ENCODE results near the gene TAS2R10.
"Not testable (repeated sequence)": the region's sequence is repeated elsewhere in the genome, so short reads cannot be mapped to it uniquely, and the experiment has no call there.

Gene TAS2R10, protein sequence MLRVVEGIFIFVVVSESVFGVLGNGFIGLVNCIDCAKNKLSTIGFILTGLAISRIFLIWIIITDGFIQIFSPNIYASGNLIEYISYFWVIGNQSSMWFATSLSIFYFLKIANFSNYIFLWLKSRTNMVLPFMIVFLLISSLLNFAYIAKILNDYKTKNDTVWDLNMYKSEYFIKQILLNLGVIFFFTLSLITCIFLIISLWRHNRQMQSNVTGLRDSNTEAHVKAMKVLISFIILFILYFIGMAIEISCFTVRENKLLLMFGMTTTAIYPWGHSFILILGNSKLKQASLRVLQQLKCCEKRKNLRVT

GRCh38 chr12:10826258-10826657 lies at the start of gene TAS2R10:
TAS2R10 (minus strand) TSS chr12:10826358; CDS start chr12:10826269, 89 bp downstream.
- no peak for ATAC-seq

- no peak for ATAC-seq
Measured at GRCh38 chr12:10873378-10873777, 47.2 kb upstream of the TAS2R10 start.

GRCh38 chr12:10867381-10867780 lies 41.2 kb upstream of the TAS2R10 start:
- ATAC-seq, result no peak

DNA sequence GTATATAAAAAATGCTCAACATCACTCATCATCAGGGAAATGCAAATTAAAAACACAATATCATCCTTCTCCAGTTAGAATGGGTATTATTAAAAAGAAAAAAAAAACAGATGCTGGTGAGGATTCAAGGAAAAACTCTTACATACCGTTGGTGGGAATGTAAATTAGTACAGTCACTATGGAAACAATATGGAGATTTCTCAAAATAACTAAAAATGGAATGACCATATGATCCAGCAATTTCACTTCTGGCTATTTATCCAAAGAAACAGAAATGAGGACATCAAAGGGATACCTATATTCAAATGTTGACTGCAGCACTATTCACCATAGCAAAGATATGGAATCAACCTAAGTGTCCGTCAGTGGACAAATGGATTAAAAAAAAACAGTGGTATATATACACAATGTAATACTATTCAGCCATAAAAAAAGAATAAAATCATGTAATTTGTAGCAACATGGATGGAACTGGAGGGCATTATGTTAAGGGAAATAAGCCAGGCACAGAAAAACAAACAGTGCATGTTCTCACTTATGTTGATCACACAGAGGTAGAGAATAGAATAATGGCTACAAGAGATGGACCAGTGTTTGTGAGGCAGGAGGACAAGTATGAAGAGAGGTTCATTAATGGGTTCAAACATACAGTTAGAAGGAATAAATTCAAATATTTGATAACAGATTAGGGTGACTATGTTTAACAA lies 37.5 kb upstream of the TAS2R10 start:
- ATAC-seq, result no peak

DNA sequence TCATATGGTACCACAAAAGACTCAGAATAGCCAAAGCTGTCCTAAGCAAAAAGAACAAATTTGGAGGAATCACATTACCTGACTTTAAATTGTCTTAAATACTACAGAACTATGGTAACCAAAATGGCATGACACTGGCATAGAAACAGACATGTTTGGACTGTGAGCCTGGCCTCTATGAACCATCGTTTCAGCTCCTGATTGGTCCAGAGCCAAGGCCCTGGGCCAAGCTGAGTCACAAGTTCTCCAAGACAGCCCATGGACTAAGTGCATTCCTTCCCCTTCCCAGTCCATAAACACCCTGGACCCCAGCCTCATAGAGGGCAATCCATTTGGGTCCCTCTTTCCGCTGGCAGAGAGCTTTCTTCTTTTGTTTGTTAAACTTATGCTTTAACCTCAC lies 35.2 kb upstream of the TAS2R10 start:
- no peak for ATAC-seq

GRCh38 chr12:10855807-10856206 lies 29.6 kb upstream of the TAS2R10 start:
- no peak for ATAC-seq

DNA sequence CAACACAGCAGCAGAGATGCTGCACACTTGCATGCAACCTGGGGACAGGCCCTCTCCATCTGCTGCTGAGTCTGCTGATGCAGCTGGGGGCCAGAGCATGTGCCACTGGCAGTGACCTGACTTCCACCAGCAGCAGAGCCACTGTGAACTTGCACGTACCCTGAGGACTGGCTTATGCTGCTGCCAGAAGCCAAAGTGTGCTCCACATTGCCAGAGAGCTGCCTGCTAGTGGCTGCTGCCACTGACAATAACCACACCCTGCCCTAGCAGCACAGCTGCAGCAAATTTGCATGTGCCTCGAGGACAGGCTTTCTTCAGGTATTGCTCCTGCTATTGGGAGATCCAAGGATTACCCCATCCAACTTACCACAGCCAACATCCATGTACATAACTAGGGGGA lies 27.6 kb upstream of the TAS2R10 start:
- no peak for ATAC-seq

- ATAC-seq, result no peak
Measured at GRCh38 chr12:10851243-10851858, 25.2 kb upstream of the TAS2R10 start.

GRCh38 chr12:10849425-10849878 lies 23.3 kb upstream of the TAS2R10 start, which contains the start of gene PRR4:
PRR4 (minus strand) TSS chr12:10849475; CDS start chr12:10849437, 38 bp downstream.
- ATAC-seq, result no peak

DNA sequence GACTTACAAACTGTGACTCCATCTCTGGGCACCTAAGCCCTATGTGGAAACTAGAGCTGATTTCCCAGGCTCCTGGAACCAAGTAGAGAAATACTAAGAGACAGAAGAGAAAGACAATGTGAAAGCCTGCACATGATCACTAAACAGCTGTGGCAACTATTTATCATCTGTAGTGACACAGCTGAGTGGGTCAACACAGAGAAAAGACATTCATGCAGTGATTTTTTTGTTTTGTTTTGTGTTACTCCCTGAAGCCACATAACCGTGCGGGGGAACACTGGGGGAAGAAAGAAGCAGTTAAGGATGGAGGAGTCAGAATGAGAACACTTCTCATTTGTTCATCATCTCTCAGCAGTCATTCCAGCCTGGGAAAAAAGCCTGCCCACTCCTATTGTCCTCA lies 21.6 kb upstream of the TAS2R10 start:
- ATAC-seq, result no peak

GRCh38 chr12:10842862-10843261 lies 16.7 kb upstream of the TAS2R10 start:
- no peak for ATAC-seq

DNA sequence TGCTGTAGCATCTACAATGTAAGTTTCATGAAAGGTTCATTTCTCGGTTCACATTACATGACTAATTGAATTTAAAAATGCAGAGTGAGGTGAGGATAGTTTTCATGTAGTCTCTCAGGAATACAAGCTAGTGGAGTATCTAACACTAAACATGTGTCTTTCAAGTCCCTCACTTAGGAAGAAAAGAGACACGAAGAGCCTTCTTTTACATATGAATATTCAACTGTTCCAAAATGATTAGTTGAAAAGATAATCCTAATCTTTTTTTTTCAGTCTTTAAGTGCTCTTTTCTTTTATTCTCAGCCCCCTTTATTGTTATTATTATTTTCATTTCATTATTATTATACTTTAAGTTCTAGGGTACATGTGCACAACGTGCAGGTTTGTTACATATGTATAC lies 12.3 kb upstream of the TAS2R10 start:
- no peak for ATAC-seq

- ATAC-seq, result no peak
Measured at GRCh38 chr12:10829994-10830393, 3.8 kb upstream of the TAS2R10 start.

DNA sequence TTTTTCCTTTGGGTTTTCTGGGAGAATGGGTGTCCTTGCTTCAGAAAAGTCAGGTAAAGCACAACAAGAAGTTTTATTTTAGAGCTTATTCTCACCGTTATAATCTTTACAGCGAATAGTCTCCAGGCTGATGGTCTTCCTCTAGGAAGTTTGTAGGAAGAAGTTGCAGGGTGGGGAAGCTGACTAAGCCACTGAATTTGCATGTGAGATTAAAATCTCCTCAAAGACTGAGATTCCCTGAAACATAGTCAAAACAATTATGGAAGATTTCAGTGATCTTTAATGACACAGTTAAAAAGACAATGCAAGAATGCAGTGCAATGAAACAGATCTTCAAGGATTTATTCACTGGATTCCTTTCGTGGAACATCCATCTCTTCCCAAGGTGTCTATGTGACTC lies 1.2 kb downstream of the TAS2R10 start:
- no peak for ATAC-seq

DNA sequence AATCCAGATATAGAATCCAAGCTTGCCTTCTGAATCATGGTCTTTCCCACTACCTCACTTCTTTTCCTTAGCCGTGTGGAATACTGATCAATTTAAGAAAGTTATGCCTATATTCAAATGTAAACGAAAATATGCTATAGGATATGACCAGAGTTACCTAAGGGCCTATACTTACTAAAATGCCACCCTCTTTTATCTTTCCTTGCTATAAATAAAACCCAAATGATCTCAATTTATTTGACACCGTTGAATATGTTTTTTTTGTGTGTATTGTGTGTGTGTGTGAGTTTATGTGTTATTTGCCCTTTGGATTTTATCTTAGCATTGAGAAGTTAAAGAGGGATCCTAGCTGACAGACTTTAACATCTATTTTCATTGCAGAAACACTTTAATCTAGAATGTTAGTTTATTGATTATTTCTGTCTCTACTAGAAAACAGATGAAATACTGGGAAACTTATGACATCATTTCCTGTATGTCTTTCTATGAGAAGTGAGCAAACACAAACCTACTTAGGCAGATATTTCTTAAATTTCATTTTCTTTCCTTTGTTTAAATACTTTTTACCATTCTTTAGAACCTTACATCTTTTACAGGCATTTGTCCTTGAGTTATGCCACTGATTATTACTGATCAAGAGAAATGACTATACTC lies 14.1 kb downstream of the TAS2R10 start:
- ATAC-seq, result no peak

DNA sequence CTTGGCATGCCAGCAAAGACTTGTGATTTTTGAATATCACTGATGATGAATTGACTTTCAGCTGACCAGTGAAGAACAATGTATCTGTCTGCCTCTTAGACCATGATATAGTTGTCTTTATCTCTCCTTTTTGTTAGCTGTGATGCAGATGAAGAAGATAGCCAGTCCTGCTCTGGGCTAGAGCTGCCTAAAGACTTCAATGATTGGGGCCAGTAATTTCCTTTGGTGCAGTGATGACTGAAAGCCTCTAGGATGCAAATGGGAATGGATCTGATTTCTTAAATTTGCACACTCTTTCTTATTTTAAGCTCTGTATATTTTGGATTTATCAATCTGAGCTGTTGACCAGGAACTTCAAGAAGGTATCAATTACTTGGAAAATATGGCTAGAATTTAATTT lies 16.1 kb downstream of the TAS2R10 start, which contains the start of gene TAS2R9:
Gene TAS2R9, minus strand, starts transcription at position 101 of the 400 bp plus-strand sequence. Its CDS starts 93 bp downstream, at position 8.
- no peak for ATAC-seq

GRCh38 chr12:10807186-10807585 lies 19.0 kb downstream of the TAS2R10 start, which contains the start of gene TAS2R8:
TAS2R8 (minus strand) TSS chr12:10807286; CDS start chr12:10806980, 306 bp downstream.
- ATAC-seq, result no peak

DNA sequence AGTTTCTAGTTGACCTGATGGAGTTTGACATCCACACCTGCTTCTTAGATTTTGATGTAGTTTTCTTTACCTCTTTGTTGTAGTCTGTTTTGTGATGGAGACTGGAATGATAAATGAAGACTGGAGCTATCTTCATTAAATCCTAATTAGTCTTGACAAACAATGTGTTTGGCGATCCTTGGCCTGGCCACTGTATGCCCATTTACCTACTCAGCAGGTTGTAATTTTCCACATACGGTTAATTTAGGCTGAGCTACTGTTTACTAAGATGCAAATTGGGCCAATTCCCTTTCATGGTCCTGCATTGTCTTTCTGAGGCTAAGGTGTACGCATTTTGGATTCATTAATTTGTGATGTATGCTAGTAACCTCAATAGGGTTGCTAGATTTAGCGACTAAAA lies 23.6 kb downstream of the TAS2R10 start, which contains the start of gene TAS2R7:
Gene TAS2R7, minus strand, starts transcription at position 41 of the 400 bp plus-strand sequence. CDS start 57 bp downstream, outside the sequence.
- ATAC-seq, result no peak

DNA sequence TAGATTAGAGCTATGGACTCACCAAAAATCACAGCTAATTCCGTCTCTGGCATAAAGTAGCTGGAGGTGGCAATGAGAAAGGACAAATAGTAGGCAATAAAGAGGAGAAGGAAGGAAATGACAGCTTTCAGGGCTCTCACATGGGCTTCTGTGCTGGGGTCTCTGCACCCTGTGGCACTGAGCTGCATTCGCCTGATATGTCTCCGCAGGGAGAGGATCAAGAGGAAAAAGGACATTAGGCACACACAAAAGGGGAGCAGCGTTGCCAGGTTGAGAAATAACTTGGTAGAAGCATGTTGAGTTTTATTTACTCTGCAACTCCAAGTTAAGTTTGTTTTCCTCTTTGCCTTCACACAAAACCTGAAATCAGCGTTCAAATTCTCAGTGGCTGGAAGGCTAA lies 24.4 kb downstream of the TAS2R10 start:
- no peak for ATAC-seq

GRCh38 chr12:10794222-10794621 lies 31.9 kb downstream of the TAS2R10 start:
- no peak for ATAC-seq

- ATAC-seq, result not testable (repeated sequence)
Measured at GRCh38 chr12:10791769-10792168, 34.4 kb downstream of the TAS2R10 start.

DNA sequence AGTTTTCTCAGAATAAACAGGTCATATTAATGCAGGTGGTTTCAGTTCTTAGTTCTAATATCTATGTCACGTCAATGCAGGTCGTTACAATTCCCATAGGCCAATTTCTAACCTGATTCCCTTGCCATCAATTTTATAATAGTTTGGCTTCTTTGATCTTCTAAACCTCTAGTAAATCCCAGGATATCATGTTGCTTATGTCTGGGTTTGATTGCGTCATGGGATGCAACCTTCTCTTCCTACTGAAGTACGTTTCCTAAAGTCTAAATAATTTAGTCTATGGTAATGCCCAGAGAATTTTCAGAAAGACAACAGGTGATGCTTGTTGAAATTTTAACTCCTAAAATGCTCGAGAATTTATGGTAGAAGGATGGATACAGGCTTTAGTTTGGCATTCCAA lies 42.9 kb downstream of the TAS2R10 start:
- no peak for ATAC-seq

DNA sequence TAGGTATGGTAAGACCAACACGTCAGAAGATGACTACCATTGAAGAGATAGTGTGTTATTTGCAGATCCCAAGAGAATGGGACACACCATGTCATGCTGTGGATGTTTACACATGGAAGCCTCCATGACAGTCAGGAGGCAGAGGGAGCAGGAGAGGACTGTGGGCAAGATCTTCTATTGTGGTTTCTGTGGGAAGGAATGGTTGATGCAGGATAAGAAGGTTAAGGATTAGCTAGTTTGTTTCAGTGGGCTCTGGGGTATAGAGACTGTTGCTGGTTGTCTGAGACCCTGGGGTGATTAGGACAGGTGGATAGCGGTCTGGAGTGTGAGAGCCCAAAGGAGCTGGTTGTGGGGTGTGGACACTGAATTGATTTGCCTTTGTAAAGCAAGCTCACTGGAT lies 47.1 kb downstream of the TAS2R10 start:
- ATAC-seq, result no peak

Data from activated CD4-positive, CD25-positive, alpha-beta regulatory T cell treated with anti-CD3 and anti-CD28 coated beads, Interleukin-2, amount 50 U/mL, for 24 hours (primary cell).